ENCODE data around the gene MTUS2. TPM values are rescaled to one million over a fixed set of nuclear protein-coding genes. Genes with fewer than 3 reads are reported as not detected.

The MTUS2 gene
- total and polyA plus RNA-seq, 2 experiments from 2014 or later: 0.27 to 0.38 TPM

DNA sequence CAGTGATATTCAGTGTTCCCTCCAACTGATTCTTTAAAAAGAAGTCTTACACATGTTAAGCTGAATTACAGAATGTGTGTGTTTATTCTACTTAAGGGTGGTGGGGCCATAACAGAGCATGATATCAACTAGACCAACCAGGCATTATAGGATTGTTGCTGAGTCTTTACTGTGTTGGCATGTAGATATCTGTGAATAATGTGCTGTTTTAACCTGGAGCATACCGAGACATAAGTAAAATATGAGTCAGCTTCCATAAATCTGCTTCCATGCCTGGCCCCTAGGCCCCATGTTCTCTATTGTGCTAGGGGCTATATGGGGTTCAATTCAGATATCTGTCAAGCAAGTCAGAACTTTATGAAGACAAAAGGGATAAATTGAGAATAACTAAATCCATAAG is 295.7 kb downstream of the MTUS2 start:
- no peak overlapping the region for H3K4me3 ChIP-seq
- no peak overlapping the region for H3K27ac ChIP-seq (ENCODE audit: low read depth)
- H4K20me1 ChIP-seq (replicated peaks; ENCODE audit: insufficient read depth): no peaks in the 10 kb centered on the region
- Mint-ChIP-seq H3K27ac (no peak overlapping the region), H3K9me3 (no peaks in the 10 kb centered on the region), H3K27me3 (ENCODE audit: insufficient read depth, low read depth, poor library complexity) (no peaks in the 10 kb centered on the region), H3K36me3 (ENCODE audit: low read depth) (no peaks in the 10 kb centered on the region), H3K4me1 (no peaks in the 10 kb centered on the region), H3K4me3 (no peak overlapping the region)
- ATAC-seq (no peak), DNase-seq (ENCODE audit: low spot score) (no peak)
- H3K79me2 ChIP-seq (replicated peaks; ENCODE audit: insufficient read depth): no peaks in the 10 kb centered on the region
- H3K9me2 ChIP-seq (ENCODE audit: insufficient read depth): no peaks in the 10 kb centered on the region; the same call in none of the 2 replicates
- H2AFZ ChIP-seq: no peak overlapping the region
- H3F3A ChIP-seq (replicated peaks; ENCODE audit: low read depth): no peaks in the 10 kb centered on the region
- H3K4me1 ChIP-seq (ENCODE audit: insufficient read depth): no peaks in the 10 kb centered on the region
- no peak overlapping the region for H3K4me2 ChIP-seq
- H3K36me3 ChIP-seq (ENCODE audit: insufficient read depth): no peaks in the 10 kb centered on the region
- TF ChIP-seq ZNF114 (CRISPR knock-in tag; IDR thresholded peaks at IDR 0.05) (no peak), EZH2phosphoT487 (IDR thresholded peaks at IDR 0.05; ENCODE audit: unreplicated experiment) (no peak), CTCF (conservative IDR thresholded peaks at IDR 0.05; ENCODE audit: low read depth in 2 of 2) (no peak), POLR2AphosphoS5 (IDR thresholded peaks at IDR 0.05; ENCODE audit: low read depth) (no peak), NANOG (IDR thresholded peaks at IDR 0.05; ENCODE audit: borderline replicate concordance) (no peak), CREB1 (CRISPR knock-in tag; IDR thresholded peaks at IDR 0.05; ENCODE audit: low read depth) (no peak), JUNB (IDR thresholded peaks at IDR 0.05; ENCODE audit: unreplicated experiment) (no peak), ETS1 (IDR thresholded peaks at IDR 0.05) (no peak), STAT1 (IDR thresholded peaks at IDR 0.05; ENCODE audit: unreplicated experiment) (no peak), EZH2 (IDR thresholded peaks at IDR 0.05; ENCODE audit: low read depth, unreplicated experiment) (no peak), ZNF331 (CRISPR knock-in tag; IDR thresholded peaks at IDR 0.05; ENCODE audit: low read depth) (no peak)
- TF ChIP-seq, protein P1, sequence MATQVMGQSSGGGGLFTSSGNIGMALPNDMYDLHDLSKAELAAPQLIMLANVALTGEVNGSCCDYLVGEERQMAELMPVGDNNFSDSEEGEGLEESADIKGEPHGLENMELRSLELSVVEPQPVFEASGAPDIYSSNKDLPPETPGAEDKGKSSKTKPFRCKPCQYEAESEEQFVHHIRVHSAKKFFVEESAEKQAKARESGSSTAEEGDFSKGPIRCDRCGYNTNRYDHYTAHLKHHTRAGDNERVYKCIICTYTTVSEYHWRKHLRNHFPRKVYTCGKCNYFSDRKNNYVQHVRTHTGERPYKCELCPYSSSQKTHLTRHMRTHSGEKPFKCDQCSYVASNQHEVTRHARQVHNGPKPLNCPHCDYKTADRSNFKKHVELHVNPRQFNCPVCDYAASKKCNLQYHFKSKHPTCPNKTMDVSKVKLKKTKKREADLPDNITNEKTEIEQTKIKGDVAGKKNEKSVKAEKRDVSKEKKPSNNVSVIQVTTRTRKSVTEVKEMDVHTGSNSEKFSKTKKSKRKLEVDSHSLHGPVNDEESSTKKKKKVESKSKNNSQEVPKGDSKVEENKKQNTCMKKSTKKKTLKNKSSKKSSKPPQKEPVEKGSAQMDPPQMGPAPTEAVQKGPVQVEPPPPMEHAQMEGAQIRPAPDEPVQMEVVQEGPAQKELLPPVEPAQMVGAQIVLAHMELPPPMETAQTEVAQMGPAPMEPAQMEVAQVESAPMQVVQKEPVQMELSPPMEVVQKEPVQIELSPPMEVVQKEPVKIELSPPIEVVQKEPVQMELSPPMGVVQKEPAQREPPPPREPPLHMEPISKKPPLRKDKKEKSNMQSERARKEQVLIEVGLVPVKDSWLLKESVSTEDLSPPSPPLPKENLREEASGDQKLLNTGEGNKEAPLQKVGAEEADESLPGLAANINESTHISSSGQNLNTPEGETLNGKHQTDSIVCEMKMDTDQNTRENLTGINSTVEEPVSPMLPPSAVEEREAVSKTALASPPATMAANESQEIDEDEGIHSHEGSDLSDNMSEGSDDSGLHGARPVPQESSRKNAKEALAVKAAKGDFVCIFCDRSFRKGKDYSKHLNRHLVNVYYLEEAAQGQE (IDR thresholded peaks at IDR 0.05; ENCODE audit: unreplicated experiment): no peak
- TF ChIP-seq, protein P2, sequence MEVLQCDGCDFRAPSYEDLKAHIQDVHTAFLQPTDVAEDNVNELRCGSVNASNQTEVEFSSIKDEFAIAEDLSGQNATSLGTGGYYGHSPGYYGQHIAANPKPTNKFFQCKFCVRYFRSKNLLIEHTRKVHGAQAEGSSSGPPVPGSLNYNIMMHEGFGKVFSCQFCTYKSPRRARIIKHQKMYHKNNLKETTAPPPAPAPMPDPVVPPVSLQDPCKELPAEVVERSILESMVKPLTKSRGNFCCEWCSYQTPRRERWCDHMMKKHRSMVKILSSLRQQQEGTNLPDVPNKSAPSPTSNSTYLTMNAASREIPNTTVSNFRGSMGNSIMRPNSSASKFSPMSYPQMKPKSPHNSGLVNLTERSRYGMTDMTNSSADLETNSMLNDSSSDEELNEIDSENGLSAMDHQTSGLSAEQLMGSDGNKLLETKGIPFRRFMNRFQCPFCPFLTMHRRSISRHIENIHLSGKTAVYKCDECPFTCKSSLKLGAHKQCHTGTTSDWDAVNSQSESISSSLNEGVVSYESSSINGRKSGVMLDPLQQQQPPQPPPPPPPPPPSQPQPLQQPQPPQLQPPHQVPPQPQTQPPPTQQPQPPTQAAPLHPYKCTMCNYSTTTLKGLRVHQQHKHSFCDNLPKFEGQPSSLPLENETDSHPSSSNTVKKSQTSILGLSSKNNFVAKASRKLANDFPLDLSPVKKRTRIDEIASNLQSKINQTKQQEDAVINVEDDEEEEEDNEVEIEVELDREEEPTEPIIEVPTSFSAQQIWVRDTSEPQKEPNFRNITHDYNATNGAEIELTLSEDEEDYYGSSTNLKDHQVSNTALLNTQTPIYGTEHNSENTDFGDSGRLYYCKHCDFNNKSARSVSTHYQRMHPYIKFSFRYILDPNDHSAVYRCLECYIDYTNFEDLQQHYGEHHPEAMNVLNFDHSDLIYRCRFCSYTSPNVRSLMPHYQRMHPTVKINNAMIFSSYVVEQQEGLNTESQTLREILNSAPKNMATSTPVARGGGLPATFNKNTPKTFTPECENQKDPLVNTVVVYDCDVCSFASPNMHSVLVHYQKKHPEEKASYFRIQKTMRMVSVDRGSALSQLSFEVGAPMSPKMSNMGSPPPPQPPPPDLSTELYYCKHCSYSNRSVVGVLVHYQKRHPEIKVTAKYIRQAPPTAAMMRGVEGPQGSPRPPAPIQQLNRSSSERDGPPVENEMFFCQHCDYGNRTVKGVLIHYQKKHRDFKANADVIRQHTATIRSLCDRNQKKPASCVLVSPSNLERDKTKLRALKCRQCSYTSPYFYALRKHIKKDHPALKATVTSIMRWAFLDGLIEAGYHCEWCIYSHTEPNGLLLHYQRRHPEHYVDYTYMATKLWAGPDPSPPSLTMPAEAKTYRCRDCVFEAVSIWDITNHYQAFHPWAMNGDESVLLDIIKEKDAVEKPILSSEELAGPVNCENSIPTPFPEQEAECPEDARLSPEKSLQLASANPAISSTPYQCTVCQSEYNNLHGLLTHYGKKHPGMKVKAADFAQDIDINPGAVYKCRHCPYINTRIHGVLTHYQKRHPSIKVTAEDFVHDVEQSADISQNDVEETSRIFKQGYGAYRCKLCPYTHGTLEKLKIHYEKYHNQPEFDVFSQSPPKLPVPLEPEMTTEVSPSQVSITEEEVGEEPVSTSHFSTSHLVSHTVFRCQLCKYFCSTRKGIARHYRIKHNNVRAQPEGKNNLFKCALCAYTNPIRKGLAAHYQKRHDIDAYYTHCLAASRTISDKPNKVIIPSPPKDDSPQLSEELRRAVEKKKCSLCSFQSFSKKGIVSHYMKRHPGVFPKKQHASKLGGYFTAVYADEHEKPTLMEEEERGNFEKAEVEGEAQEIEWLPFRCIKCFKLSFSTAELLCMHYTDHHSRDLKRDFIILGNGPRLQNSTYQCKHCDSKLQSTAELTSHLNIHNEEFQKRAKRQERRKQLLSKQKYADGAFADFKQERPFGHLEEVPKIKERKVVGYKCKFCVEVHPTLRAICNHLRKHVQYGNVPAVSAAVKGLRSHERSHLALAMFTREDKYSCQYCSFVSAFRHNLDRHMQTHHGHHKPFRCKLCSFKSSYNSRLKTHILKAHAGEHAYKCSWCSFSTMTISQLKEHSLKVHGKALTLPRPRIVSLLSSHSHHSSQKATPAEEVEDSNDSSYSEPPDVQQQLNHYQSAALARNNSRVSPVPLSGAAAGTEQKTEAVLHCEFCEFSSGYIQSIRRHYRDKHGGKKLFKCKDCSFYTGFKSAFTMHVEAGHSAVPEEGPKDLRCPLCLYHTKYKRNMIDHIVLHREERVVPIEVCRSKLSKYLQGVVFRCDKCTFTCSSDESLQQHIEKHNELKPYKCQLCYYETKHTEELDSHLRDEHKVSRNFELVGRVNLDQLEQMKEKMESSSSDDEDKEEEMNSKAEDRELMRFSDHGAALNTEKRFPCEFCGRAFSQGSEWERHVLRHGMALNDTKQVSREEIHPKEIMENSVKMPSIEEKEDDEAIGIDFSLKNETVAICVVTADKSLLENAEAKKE (CRISPR knock-in tag; IDR thresholded peaks at IDR 0.05): no peak
- H3K27me3 ChIP-seq (ENCODE audit: insufficient read depth): no peaks in the 10 kb centered on the region
